Fibroblast of skin of scalp (primary cell): ENCODE results near the gene CD207.
A peak's percentile ranks its signal among the peaks of the same experiment; 100 is the strongest.

Experiments
- DNase-seq: peaks from one replicate; pipeline ENCODE4 v3.0.0-alpha.2; 2013

The CD207 gene

DNA sequence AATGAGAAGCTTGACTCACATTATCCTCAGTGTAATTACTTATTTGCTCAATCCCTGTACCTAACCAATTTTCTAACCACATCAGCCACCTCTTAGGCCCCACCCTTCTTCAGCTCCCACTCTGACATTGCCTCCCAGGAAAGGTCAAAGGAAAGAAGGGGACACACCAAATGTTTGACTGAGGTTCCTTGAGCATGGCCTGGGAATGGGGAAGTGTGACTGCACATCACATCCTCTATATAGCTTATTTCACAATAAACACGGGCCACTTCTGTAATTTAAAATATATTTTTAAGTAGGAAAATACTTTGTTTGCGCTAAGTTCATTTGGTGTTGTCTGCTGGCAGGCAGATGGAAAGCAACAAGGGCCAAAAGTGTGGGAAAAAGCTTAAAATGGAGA, 42.2 kb downstream of the CD207 start:
- no peak for DNase-seq

DNA sequence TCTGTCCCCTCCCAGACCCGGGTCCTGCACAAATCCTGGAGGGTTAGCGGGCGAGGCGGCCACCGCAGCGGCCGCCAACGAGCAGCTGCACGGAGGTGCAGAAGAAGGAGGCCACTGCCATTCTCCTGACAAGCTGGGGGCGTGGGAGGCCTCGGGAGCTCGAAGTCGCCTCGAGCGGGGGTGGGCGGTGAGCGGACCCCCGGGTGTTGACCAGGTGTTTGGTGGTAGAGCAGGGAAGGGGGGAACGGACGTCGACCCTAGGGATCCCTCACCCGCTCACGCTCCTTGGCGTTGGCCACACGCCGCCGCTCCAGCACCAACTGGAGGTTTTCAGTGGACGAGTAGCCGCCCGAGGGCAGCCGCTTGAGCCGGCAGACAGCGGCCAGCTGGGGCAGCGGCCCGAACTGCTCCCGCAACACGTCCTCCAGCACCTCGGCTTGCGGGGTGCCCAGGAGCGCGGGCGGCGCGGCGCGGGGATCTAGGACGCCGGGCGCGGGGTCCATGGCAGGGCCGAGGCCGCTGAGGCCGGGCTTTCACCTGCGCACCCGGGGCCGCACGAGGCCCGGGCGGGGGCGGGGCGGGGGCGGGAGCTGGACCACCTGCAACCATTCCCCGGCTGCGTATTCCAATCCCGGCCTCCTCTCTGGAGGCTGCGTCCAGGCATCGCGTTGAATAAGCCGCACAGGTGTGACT, 45.3 kb downstream of the CD207 start, which contains the start of gene FIGLA:
Gene FIGLA, minus strand, starts transcription at position 508 of the 693 bp plus-strand sequence. Its CDS starts 5 bp downstream, at position 503.
- DNase-seq = no peak

DNA sequence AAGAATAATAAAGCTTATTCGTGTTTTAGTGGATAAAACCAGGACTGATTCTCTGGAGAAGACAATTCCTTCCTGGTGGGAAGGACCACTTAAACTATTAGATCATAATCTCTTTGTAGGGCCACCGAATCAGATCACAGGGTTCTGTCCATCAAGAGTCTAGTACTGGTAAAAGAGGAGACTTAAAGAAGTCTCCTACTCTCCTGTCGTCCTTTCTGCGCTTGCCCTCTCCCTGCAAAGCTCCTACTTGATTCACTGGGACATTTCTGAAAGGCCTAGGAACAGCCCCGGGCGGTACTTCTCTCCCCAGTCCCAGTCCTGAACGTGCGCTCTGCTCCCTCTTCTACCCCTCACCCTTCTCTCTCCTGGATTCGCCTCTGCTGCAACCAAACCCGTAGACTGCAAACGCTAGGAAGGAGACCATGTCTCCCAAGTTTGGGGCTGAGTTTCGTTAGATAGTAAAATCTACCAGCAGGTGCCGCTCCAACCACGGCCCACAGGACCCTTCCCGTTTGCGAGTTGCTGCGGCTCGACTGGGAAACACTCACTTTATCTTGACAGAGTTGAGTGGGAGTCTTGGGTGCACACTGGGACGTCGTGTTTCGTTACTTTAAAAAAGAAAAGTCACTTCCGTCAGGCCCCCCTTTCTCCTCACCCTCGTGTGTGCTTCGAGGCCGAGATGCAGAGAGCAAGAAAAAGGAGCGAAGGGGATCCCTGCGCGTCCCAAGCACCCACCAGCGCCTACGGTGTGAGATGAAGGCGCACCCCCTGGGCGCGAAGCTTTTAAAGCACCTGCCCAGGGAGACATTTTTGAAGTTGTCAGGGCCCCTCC, 46.1 kb downstream of the CD207 start:
- DNase-seq = peak; percentile 49

DNA sequence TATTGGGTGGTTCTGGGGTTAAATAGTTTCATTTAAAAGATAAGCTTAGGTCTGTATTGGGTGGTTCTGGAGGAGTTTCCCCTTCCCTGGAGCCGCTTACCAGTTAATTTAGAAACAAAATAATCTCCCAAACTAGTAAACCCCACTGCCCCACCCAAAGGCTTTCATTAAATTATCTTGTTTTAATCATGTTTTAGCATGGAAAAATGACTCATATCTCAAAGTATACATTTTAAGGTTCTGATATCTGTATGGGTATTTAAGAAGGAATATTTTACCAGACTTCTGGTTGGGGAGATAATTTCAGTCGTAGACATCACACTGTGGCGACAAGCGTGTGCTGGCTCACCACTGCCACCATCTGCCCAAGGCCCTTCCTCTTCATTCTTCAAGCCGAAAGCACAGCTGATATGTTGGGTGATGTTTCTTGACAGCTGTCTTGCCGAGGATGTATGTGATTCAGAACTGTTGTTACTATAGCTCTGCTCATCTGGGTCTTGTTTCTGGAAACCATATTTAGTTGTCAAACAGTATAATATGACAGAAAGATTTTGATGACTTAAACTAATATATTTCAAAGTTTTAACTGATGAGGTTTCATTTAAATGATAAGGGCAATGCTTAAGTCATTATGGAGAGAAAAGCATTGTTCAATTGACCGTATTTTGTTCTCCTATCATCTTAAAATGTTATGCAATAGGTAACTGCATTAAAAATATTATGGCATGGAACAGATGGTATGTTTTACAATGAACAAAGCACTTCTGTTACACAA, 50.3 kb downstream of the CD207 start:
- peak; percentile 36 for DNase-seq

DNA sequence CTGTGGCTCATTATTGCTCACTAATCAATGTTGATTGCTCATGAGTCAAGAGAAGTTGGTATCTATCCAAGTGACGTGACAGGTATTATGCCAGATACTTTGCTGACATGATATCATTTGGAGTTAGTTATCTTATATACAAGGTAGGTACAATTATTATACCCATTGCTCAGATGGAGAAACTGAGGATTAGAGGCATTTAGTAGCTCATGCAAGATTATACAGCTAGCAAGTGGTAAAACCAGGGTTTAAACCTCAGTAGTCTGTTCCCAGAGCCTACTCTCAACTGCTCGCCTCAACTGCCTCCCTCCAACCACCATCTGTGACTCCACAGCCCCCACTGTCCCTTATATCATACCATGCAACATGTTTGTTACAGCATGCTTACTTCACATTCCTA, 51.3 kb downstream of the CD207 start:
- no peak for DNase-seq
